ENCODE data around the gene DTX1.

The DTX1 gene

GRCh38 chr12:113055594-113056380, 743 bp upstream of the DTX1 start:
- DNase-seq (ENCODE audit: low spot score), result no peak

- no peak for DNase-seq (ENCODE audit: low spot score)
These were observed 224 bp upstream of the DTX1 start for GRCh38 chr12:113056381-113056630.

DNA sequence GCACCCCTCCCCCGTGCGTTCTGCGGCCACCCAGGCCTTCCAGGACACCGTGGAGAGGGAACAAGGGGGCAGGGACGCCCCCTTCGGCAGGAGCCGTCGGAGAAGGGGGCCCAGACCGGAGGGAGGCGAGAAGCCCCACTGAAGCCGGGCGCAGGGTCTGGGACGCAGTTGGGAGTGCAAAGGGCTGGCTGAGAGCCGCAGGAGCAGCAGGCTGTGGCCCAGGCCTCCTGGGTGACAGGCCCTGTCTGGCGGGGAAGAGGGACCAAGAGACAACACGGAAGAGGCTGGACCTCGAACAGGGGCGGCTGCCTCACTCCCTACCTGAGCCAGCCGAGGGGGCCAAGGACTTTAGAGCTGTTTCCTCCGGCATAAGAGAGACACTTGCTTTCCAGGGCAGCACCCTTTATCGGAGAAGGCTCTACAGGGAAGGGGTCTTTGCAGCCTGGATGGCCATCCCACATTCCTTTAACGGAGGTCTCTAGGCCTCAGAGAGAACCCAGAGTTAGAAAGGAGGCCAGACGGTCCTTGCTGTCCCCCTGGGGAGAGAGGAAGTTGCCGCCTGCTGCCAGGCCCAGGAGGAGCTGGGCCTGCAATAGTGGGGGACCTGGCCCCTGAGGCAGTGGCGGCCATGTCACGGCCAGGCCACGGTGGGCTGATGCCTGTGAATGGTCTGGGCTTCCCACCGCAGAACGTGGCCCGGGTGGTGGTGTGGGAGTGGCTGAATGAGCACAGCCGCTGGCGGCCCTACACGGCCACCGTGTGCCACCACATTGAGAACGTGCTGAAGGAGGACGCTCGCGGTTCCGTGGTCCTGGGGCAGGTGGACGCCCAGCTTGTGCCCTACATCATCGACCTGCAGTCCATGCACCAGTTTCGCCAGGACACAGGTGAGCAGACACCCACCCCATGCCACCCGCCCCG, 1.3 kb downstream of the DTX1 start:
- no peak for DNase-seq (ENCODE audit: low spot score)

DNA sequence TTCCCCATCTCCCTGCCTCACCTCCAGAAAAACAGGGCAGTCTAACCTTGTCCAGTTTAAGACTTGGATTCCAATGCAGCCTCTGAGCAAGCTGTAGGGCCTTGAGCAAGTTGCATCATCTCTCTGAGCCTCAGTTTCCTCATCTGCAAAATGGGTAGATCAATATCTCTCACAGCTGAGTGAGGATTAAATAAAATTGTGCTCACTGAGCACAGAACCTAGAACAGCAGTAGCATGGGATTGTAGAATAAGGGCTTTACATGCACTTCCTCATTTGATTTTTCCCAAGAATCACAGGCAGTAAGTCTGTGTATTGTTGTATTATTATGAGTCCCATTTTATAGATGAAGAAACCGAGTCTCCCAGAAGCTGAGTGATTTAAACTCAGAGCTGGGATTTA, 2.0 kb downstream of the DTX1 start:
- DNase-seq (ENCODE audit: low spot score), result no peak

DNA sequence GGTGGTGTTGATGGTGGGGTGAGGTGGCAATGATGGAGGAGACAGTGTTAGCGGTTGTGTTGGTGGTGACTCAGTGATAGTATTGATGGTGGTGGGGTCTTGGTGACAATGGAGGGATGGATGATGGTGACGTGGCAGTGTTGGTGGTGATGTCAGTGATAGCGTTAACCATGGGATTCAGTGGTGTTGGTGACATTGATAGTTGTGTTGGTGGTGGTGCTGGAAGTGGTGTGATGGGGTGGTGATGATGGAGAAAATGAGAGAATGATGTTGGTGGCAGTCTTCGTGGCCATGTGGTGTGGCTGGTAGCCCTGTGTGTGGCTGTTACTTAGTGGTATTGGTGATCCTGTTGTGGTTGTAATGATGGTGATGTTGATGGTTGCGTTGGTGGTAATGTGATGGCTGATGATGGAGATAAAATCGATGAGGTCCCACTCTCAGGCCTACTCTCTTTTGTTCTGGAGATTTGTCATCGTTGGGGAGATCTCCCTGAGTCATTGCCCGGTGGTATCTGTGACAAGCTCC, 2.6 kb downstream of the DTX1 start:
- DNase-seq (ENCODE audit: low spot score), result no peak

DNA sequence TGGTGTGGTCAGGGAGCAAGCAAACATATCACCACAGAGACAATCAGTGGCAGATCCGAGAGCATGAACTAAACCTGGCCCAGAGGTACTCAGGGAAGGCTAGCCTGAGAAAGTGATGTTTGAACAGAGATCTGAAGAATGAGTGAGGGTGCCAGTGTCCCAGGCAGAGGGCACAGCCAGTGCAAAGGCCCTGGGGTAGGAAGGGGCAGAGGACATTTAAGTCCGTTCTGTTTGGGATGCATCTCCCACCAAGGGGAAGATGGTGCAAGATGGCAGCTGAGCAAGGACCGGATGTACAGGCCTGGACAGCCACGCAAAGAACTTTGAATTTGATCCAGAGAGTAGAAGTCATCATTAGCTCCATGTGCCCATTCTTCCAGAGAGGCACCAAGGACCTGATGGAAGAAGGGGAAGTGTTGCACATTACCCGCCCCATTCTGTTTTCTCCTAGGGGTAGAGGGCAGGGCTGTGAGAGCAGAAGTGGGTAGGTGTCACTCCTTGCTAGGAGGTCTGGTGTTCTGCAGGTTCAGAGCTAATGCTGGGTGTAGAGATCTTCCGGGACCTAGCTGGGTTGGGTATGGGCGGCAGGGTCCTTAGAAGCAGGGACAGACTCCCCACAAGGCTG, 3.9 kb downstream of the DTX1 start:
- DNase-seq (ENCODE audit: low spot score), result no peak

- DNase-seq (ENCODE audit: low spot score), result no peak
These were observed 4.6 kb downstream of the DTX1 start for GRCh38 chr12:113061061-113061694.

DNA sequence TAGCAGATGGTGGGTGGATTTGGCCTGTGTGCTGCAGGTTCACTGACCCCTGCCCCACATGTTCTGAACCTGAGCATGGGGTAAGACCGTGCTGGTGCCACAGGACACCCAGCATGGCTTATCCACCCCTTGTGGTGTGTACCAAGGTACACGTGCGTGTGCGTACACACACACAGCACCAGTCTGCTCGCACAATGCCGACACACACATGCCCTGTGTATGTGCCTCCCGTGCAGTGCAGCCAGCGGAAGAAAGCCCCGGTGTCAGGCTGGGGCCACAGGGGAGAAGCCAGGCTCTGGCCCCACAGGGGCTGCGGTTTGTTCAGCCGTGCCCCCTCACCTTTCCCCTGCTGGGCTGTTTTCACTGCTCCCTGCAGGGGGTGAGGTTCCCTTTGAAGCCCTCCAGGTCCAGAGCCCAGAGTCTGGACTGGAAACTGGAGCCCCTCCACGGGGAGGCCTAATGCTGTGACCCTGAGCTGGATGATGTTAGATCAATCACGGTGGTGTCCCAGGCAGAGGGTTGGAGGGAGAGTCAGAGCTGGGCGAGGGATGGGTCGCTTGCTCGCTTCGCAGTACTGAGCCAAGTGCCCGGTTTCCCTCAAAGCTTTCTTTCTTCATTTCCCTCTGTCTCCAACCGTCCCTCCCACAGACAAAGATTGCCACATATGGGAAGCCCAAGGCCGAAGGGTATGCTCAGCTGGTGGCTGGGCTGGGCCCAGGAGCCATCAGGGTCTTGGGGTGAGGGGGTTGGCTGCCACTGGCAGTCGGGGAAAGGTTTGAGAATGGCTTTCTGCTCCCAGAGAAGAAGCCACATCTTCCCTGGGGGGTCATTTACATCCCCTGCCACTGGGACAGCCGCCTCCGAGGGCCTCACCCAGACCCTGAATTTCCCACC, 6.2 kb downstream of the DTX1 start:
- DNase-seq (ENCODE audit: low spot score), result no peak

GRCh38 chr12:113063396-113064350, 7.1 kb downstream of the DTX1 start:
- no peak for DNase-seq (ENCODE audit: low spot score)

DNA sequence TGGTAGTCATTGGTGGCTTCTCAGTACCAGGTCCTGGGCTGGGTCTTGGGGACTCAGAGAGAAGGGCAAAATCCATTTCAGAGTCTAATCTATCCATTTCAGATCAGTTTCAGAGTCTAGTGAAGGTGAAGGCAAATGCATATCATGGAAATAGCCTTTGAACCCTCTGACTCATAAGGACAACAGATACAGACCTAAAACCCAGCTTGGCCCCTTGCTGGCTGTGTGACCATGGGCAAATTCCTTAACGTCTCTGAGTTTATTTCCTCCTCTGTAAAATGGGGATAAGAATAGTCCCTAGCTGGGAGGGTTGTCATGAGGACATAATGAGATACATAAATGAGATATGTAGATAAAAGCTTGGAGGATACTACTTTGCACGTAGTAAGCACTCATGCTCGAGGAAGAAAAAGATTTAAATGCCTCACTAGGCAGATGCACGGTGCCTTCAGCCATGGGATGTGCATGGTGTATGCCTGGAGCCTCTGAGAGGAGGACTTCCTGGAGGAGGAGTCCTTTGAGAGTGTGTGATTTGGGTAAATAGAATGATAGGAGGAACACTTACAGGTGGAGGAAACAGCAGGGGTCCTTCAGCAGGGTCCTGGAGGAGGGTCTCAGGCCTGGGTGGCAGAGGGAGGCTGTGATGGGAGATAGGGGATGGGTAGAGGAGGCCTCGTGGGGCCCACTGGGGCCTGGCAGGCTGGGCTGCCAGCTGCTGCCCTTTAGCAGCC, 8.0 kb downstream of the DTX1 start:
- DNase-seq (ENCODE audit: low spot score), result no peak

- DNase-seq (ENCODE audit: low spot score), result no peak
These were observed 8.8 kb downstream of the DTX1 start for GRCh38 chr12:113065126-113066007.

DNA sequence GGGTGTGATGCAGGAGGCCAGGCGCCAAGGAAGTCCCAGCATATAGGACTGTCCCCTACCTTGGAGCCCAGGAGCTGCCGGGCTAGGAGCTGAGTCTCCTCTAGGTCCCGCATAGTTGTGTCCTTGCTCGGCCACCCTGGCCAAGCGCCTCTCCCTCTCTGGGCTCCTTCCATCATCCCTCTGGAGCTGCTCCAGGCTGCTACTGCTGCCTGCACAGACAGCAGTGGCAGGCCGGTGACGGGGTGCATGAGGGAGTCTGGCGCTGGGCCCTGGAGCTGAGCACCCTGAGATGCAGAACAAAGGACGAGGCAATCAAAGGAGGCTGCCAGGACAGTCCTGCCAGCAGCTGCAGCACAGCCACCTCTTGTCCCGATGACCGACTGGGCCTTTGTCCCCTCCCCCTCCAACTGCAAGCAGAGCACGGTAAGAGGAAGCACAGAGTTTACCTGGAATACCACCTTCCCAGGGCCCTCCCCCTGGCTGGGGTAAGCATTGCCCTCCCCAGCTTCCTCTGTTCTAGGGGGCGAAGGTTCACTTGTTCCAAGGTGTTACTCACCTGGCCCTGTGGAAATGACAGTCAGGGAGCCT, 10.4 kb downstream of the DTX1 start:
- DNase-seq (ENCODE audit: low spot score), result no peak

DNA sequence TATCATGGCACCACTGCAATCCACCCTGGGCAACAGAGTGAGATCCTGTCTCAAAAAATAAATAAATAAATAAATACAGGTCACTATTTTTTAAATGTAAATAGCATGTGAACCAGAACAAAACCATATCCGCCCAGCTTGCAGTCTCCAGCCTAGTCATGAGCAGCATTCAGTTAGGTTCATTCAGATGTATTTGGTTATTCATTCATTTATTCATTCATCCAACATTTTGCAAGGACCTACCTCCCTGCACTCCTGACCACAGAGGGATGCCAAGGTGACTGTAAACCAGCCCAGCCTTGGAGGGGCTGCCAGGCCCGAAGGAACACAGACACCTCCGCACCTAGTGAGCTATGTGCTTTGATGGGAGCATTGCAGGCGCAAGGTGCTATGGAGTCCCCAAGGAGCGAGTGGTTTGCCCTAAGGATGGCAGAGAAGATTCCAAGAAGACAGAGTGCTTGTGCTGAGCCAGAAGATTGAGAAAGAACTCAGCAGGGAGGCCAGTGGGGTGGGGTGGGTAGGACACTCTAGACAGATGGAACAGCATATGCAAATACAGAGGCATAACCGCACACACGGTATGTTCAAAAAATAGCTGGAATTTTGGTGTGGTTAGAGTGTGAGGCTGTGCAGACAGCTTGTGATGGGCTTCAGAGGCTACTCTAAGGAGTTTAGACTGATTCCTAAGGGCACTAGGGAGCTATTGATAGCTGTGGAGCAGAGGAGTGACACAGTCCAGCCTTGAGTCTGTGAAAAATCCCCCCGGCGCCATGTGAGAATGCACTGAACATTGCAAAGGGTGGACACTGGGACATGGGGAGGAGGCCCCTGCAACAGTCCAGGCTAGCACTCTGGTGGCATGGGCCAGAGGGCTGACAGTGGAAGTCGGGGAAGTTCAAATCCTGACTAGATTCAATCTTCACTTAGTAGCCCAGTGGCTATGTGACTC, 11.7 kb downstream of the DTX1 start:
- DNase-seq (ENCODE audit: low spot score), result no peak

DNA sequence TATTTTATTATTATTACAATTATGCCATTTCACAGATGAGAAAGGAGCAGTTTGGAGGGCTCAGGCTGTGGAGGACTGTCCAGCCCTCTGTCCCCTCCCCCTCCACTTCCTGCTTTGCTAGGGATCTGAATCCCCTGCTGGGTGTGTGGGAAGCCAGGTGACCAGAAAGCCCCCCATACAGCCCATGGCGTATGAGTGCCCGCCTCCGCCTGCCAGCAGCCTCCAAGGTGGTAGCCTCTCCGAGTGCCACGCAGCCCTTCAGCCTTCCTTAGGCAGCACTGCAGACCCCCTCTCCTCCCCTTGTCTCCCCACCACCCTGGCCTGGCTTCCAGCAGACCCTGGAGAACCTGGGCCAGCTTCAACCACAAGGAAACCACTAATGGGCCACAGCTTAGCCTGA, 12.6 kb downstream of the DTX1 start:
- DNase-seq (ENCODE audit: low spot score), result no peak

- no peak for DNase-seq (ENCODE audit: low spot score)
These were observed 13.2 kb downstream of the DTX1 start for GRCh38 chr12:113069751-113070116.

DNA sequence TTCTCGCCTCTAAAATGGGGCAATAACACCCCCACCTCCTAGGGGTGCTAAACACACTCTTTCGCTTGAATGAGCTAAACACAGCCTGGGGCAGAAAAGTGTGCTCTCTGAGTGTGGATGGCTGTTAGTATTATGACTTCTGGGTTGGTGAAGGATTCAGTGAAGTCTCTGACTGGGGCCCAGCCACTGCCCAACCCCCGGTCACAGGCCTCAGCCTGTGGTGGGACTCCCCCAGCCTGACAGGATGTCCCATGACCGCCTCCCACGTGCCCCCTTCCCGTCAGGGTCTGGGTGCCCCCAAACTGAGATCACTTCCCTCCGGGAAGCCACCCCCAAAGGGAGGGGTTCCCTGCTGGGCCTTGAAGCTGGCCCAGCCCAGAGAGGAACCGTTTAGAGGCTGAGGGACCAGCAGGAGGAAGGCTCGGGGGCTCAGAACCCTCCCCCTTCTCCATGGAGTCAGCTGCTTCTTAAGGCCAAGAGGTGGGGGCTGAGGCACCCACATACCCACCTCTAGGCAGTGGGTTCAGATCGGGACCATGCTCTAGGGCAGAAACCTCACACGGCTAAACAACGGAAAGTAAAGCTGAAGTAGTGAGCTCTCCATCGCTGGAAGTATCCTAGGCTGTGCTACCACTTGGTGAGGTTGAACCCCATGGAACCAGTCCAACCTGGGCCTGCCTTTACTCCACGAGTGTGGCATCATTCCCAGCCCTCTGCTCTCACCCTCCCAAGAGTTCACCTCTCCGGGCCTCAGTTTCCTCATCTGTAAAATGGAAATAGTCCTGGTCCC, 13.8 kb downstream of the DTX1 start:
- DNase-seq (ENCODE audit: low spot score), result no peak

Data from left forelimb (tissue), 1 donor.